Upper lobe of left lung (tissue), 6 donors: Measurements from ENCODE around the gene C17orf58. TPM values are rescaled to one million over a fixed set of nuclear protein-coding genes. Genes with fewer than 3 reads are reported as not detected.
A peak's percentile ranks its signal among the peaks of the same experiment; 100 is the strongest.

Experiments
- ATAC-seq, 2 donors: fragments of 200-7000 bp; cut with Tn5 transposase; one replicate each; pipeline ENCODE4 v1.9.1; 2022; ENCODE audit warnings: mild to moderate bottlenecking in 2 of 2, moderate library complexity in 2 of 2; ENCODE audit not compliant: low FRiP score in 2 of 2
- DNase-seq, 2 donors: peaks; one replicate each; pipeline ENCODE4 v3.0.0-alpha.2; 2019 to 2020
- H3K27ac ChIP-seq, 4 donors: fragments of 200-600 bp; sonication (generic); one replicate each; pipeline ENCODE4 v1.5.1; 2016 to 2019
- H3K27me3 ChIP-seq, 4 donors: fragments of 200-600 bp; sonication (generic); one replicate each; pipeline ENCODE4 v1.5.1; 2017 to 2019
- H3K36me3 ChIP-seq, 4 donors: fragments of 200-600 bp; sonication (generic); one replicate each; pipeline ENCODE4 v1.5.1; 2016 to 2019
- H3K4me1 ChIP-seq, 4 donors: fragments of 200-600 bp; sonication (generic); one replicate each; pipeline ENCODE4 v1.5.1; 2018 to 2019
- H3K4me3 ChIP-seq, 4 donors: fragments of 200-600 bp; sonication (generic); one replicate each; pipeline ENCODE4 v1.5.1; 2017 to 2019; ENCODE audit warnings: mild to moderate bottlenecking in 2 of 4, moderate library complexity in 1 of 4
- H3K9me3 ChIP-seq, 4 donors: fragments of 200-600 bp; sonication (generic); one replicate each; pipeline ENCODE4 v1.5.1; 2018 to 2019
- CTCF ChIP-seq, 6 experiments: fragments of 450-650 bp in 4 of 6; fragments of 200-600 bp in 2 of 6; sonication (generic) in 2 of 6; IDR thresholded peaks; one replicate each; pipeline ENCODE4 v1.5.1; 2016 to 2019; ENCODE audit warnings: antibody characterized with exemption in 6 of 6
- EP300 ChIP-seq, 4 donors: sonication (generic); formaldehyde crosslinking; IDR thresholded peaks; one replicate each; pipeline ENCODE4 v1.5.1; 2017; ENCODE audit warnings: antibody characterized with exemption in 4 of 4, control low read depth in 2 of 4
- POLR2A ChIP-seq, 4 donors: fragments of 450-650 bp; IDR thresholded peaks; one replicate each; pipeline ENCODE4 v1.5.1; 2016 to 2017; ENCODE audit warnings: antibody characterized with exemption in 4 of 4, mild to moderate bottlenecking in 2 of 4
- POLR2AphosphoS5 ChIP-seq, 2 donors: sonication (generic); formaldehyde crosslinking; IDR thresholded peaks; one replicate each; pipeline ENCODE4 v1.5.1; 2017; ENCODE audit warnings: antibody characterized with exemption in 2 of 2
- WGBS, 2 donors: methylation state at CpG; one replicate each; pipeline ENCODE4 v1.1.5; 2017 to 2018; 5-methylcytosine and 5-hydroxymethylcytosine counted together
- total RNA-seq, 6 donors: library from RNA; depleted of rRNA in 4 of 6; stranded (reverse); fragments of >200 nt in 4 of 6; gene quantifications; one replicate each; pipeline versions ENCODE4 v1.1.0 to v1.2.1, GENCODE V29; 2016 to 2021
- donor health status: DM: no; HTN: no; CAD: no; lungs with moderate emphysema.
- donor health status: DM: no; HTN: yes; CAD: no; lungs with severe emphysema.

The C17orf58 gene
- total RNA-seq, 6 donors from 2014 or later: 4.2 to 21.0 (median 8.2) TPM

- Histone ChIP-seq H3K9me3 (no peaks in the 10 kb centered on the region), H3K4me1 (peaks cover 15 to 31% (median 18%) of the 10 kb centered on the region in 4 donors), H3K27me3 (no peaks in the 10 kb centered on the region), H3K27ac (peak overlapping the region; percentile 94 to 97 (median 95)), H3K36me3 (no peaks in the 10 kb centered on the region), H3K4me3 (peak overlapping the region; percentile 65 to 89 (median 73))
- ATAC-seq (no peak), DNase-seq (peak in 1 of 2 donors; percentile 79)
- TF ChIP-seq POLR2AphosphoS5 (IDR thresholded peaks at IDR 0.05) (no peak), POLR2A (IDR thresholded peaks at IDR 0.05) (no peak), EP300 (IDR thresholded peaks at IDR 0.05) (no peak), CTCF (IDR thresholded peaks at IDR 0.05) (no peak)
- 2 to 3% methylated on average over 21 of the region's 21 CpGs for WGBS, 2 donors
These were observed 2.3 kb downstream of the C17orf58 start for GRCh38 chr17:67993998-67994361.

- peak; percentile 84 to 98 for DNase-seq
- WGBS, 2 donors: 0% methylated on average over 12 to 50 of the region's 144 CpGs
- no peaks in the 10 kb centered on the region for H3K27me3 ChIP-seq
- peak overlapping the region; percentile 65 to 89 (median 80) for H3K4me3 ChIP-seq
- ATAC-seq: peak; percentile 81 to 86
- H3K36me3 ChIP-seq: no peaks in the 10 kb centered on the region
- H3K27ac ChIP-seq: peak overlapping the region; percentile 94 to 97 (median 95)
- TF ChIP-seq EP300 (IDR thresholded peaks at IDR 0.05): no peak
- peak in 4 of 6 experiments; percentile 12 to 37 (median 24) for TF ChIP-seq CTCF (IDR thresholded peaks at IDR 0.05)
- peak in 2 of 4 donors; percentile 29 to 79 for TF ChIP-seq POLR2A (IDR thresholded peaks at IDR 0.05)
- TF ChIP-seq POLR2AphosphoS5 (IDR thresholded peaks at IDR 0.05): peak; percentile 29 to 37
- H3K4me1 ChIP-seq: peaks cover 15 to 31% (median 18%) of the 10 kb centered on the region in 4 donors
- H3K9me3 ChIP-seq: no peaks in the 10 kb centered on the region
These were observed 2.9 kb downstream of the C17orf58 start for GRCh38 chr17:67993153-67993997.

- Histone ChIP-seq H3K9me3 (no peaks in the 10 kb centered on the region), H3K4me1 (peaks cover 15 to 31% (median 18%) of the 10 kb centered on the region in 4 donors), H3K4me3 (peak overlapping the region; percentile 51 to 84 (median 70)), H3K27me3 (no peaks in the 10 kb centered on the region), H3K27ac (peak overlapping the region; percentile 90 to 92 (median 90)), H3K36me3 (no peaks in the 10 kb centered on the region)
- TF ChIP-seq CTCF (IDR thresholded peaks at IDR 0.05) (no peak), POLR2A (IDR thresholded peaks at IDR 0.05) (no peak), POLR2AphosphoS5 (IDR thresholded peaks at IDR 0.05) (peak in 1 of 2 donors; percentile 11), EP300 (IDR thresholded peaks at IDR 0.05) (no peak)
- ATAC-seq (no peak), DNase-seq (no peak)
- WGBS, 2 donors: 6 to 11% methylated on average over 15 to 18 of the region's 18 CpGs
These were observed 3.6 kb downstream of the C17orf58 start for GRCh38 chr17:67992548-67993152.

GRCh38 chr17:67990909-67991308 is 5.4 kb downstream of the C17orf58 start:
- H3K9me3 ChIP-seq: no peaks in the 10 kb centered on the region
- no peak overlapping the region for H3K4me3 ChIP-seq
- H3K36me3 ChIP-seq: no peaks in the 10 kb centered on the region
- DNase-seq (no peak), ATAC-seq (no peak)
- H3K27me3 ChIP-seq: no peaks in the 10 kb centered on the region
- WGBS, 2 donors: 89 to 95% methylated on average over 4 of the region's 4 CpGs
- peaks cover 9 to 22% (median 13%) of the 10 kb centered on the region in 4 donors for H3K4me1 ChIP-seq
- H3K27ac ChIP-seq: no peak overlapping the region
- no peak for TF ChIP-seq POLR2A (IDR thresholded peaks at IDR 0.05)
- no peak for TF ChIP-seq POLR2AphosphoS5 (IDR thresholded peaks at IDR 0.05)
- no peak for TF ChIP-seq EP300 (IDR thresholded peaks at IDR 0.05)

- ATAC-seq (no peak), DNase-seq (no peak)
- Histone ChIP-seq H3K4me1 (no peaks in the 10 kb centered on the region), H3K36me3 (peaks cover 0 to 28% (median 5%) of the 10 kb centered on the region in 4 donors), H3K27ac (no peak overlapping the region), H3K9me3 (no peaks in the 10 kb centered on the region), H3K4me3 (no peak overlapping the region), H3K27me3 (no peaks in the 10 kb centered on the region)
- no peak for TF ChIP-seq CTCF (IDR thresholded peaks at IDR 0.05)
- no peak for TF ChIP-seq POLR2A (IDR thresholded peaks at IDR 0.05)
- no peak for TF ChIP-seq EP300 (IDR thresholded peaks at IDR 0.05)
- TF ChIP-seq POLR2AphosphoS5 (IDR thresholded peaks at IDR 0.05): no peak
- 68 to 73% methylated on average over 3 of the region's 3 CpGs for WGBS, 2 donors
These were observed 12.9 kb downstream of the C17orf58 start for GRCh38 chr17:67983383-67983688.
